Liver (tissue), 9 donors: ENCODE data around the gene HSD3B7. TPM values are rescaled to one million over a fixed set of nuclear protein-coding genes. Genes with fewer than 3 reads are reported as not detected.

Experiments used
- DNase-seq: peaks from one replicate; pipeline ENCODE4 v3.0.0-alpha.2; 2017; ENCODE audit warnings: low spot score
- H3K27ac ChIP-seq, 2 donors: one replicate each; pipeline ENCODE4 v1.7.0; 2013; ENCODE audit warnings: inconsistent platforms in 2 of 2, low read length in 2 of 2, control low read depth in 1 of 2, low read depth in 1 of 2, mild to moderate bottlenecking in 1 of 2
- H3K27me3 ChIP-seq, 4 donors: one replicate each; pipeline versions ENCODE4 v1.6.1 to v1.7.0; 2013; ENCODE audit warnings: low read length in 3 of 4, inconsistent platforms in 1 of 4, mild to moderate bottlenecking in 1 of 4, moderate library complexity in 1 of 4; ENCODE audit not compliant: control insufficient read depth in 4 of 4, insufficient read depth in 4 of 4
- H3K36me3 ChIP-seq, 4 donors: one replicate each; pipeline versions ENCODE4 v1.6.1 to v1.7.0; 2013; ENCODE audit warnings: low read length in 3 of 4, mild to moderate bottlenecking in 3 of 4, low read depth in 1 of 4, moderate library complexity in 1 of 4; ENCODE audit not compliant: control insufficient read depth in 4 of 4, insufficient read depth in 3 of 4
- H3K4me1 ChIP-seq, 4 donors: one replicate each; pipeline versions ENCODE4 v1.6.1 to v1.7.0; 2013; ENCODE audit warnings: low read length in 3 of 4, mild to moderate bottlenecking in 3 of 4, moderate library complexity in 1 of 4; ENCODE audit not compliant: control insufficient read depth in 4 of 4, insufficient read depth in 4 of 4
- H3K4me3 ChIP-seq, 3 donors: one replicate each; pipeline versions ENCODE4 v1.6.1 to v1.7.0; 2013; ENCODE audit warnings: low read length in 3 of 3, control low read depth in 1 of 3, low read depth in 1 of 3, mild to moderate bottlenecking in 1 of 3
- H3K9ac ChIP-seq, 2 donors: one replicate each; pipeline ENCODE4 v1.7.0; 2013; ENCODE audit warnings: low read length in 2 of 2, mild to moderate bottlenecking in 2 of 2, moderate library complexity in 2 of 2, control low read depth in 1 of 2, low read depth in 1 of 2
- H3K9me3 ChIP-seq, 4 donors: one replicate each; pipeline versions ENCODE4 v1.6.1 to v1.7.0; 2013; ENCODE audit warnings: low read length in 3 of 4; ENCODE audit not compliant: control insufficient read depth in 4 of 4
- EGR1 ChIP-seq, 2 donors: IDR thresholded peaks; 2 replicates each; pipeline ENCODE4 v1.6.1; 2016 to 2018; ENCODE audit warnings: antibody characterized with exemption in 2 of 2, low read depth in 2 of 2
- FOXA2 ChIP-seq: IDR thresholded peaks from 2 replicates; pipeline ENCODE4 v1.6.1; 2016; ENCODE audit warnings: antibody characterized with exemption
- GABPA ChIP-seq, 2 donors: IDR thresholded peaks in 1 of 2; conservative IDR thresholded peaks in 1 of 2; 2 replicates each; pipeline ENCODE4 v1.6.1; 2016; ENCODE audit warnings: antibody characterized with exemption in 2 of 2, mild to moderate bottlenecking in 1 of 2, moderate library complexity in 1 of 2
- HNF4A ChIP-seq, 2 donors: conservative IDR thresholded peaks; 2 replicates each; pipeline ENCODE4 v1.6.1; 2016; ENCODE audit warnings: antibody characterized with exemption in 2 of 2, mild to moderate bottlenecking in 2 of 2
- JUND ChIP-seq, 2 donors: IDR thresholded peaks; 2 replicates each; pipeline ENCODE4 v1.6.1; 2016; ENCODE audit warnings: antibody characterized with exemption in 2 of 2
- NR2F2 ChIP-seq: IDR thresholded peaks from 2 replicates; pipeline ENCODE4 v1.6.1; 2016; ENCODE audit warnings: antibody characterized with exemption
- RAD21 ChIP-seq, 2 donors: IDR thresholded peaks; 2 replicates each; pipeline ENCODE4 v1.6.1; 2016; ENCODE audit warnings: antibody characterized with exemption in 2 of 2, mild to moderate bottlenecking in 2 of 2
- RXRA ChIP-seq, 2 donors: IDR thresholded peaks; 2 replicates each; pipeline ENCODE4 v1.6.1; 2017 to 2018; ENCODE audit warnings: antibody characterized with exemption in 2 of 2, mild to moderate bottlenecking in 1 of 2
- TAF1 ChIP-seq: conservative IDR thresholded peaks from 2 replicates; pipeline ENCODE4 v1.6.1; 2016; ENCODE audit warnings: antibody characterized with exemption, mild to moderate bottlenecking
- YY1 ChIP-seq: IDR thresholded peaks from 2 replicates; pipeline ENCODE4 v1.6.1; 2016; ENCODE audit warnings: antibody characterized with exemption, mild to moderate bottlenecking
- WGBS: extraction: QIAGEN DNeasy Blood & Tissue Kit; methylation state at CpG from one replicate; pipeline ENCODE4 v1.1.7; 2013; 5-methylcytosine and 5-hydroxymethylcytosine counted together
- polyA plus RNA-seq, 2 donors: library from polyadenylated mRNA; stranded (reverse) in 1 of 2; unstranded in 1 of 2; fragments of 200-250 nt in 1 of 2; fragments of >200 nt in 1 of 2; fragmentation: Nextera tagmentation in 1 of 2; extraction: Ambion mirVana in 1 of 2; gene quantifications; one replicate each; pipeline versions ENCODE4 v1.2.1 to v1.2.3, GENCODE V29; 2013 to 2015
- total RNA-seq, 2 donors: library from RNA; depleted of rRNA; stranded (reverse); fragments of >200 nt; gene quantifications; one replicate each; pipeline ENCODE4 v1.2.3, GENCODE V29; 2014
- TF ChIP-seq, protein P1 (sequence below): IDR thresholded peaks from 2 replicates; pipeline ENCODE4 v1.6.1; 2016; ENCODE audit warnings: antibody characterized with exemption
- TF ChIP-seq, protein P2 (sequence below): IDR thresholded peaks from 2 replicates; pipeline ENCODE4 v1.6.1; 2016; ENCODE audit warnings: antibody characterized with exemption, mild to moderate bottlenecking
- TF ChIP-seq, protein P3 (sequence below): IDR thresholded peaks from 2 replicates; pipeline ENCODE4 v1.6.1; 2016; ENCODE audit warnings: antibody characterized with exemption
- TF ChIP-seq, protein P4 (sequence below): fragments of 150-350 bp; IDR thresholded peaks from 2 replicates; pipeline ENCODE4 v1.5.1; 2017; ENCODE audit warnings: improper control_type of control experiment, low read depth, low read length; ENCODE audit not compliant: missing input control
- donor health status: healthy.
- donor health status: healthy.
- donor health status: healthy.
- donor health status: healthy.
- donor health status: healthy.

HSD3B7 gene
- total and polyA plus RNA-seq, 4 donors: 23.9 to 93.9 (median 79.4) TPM

DNA sequence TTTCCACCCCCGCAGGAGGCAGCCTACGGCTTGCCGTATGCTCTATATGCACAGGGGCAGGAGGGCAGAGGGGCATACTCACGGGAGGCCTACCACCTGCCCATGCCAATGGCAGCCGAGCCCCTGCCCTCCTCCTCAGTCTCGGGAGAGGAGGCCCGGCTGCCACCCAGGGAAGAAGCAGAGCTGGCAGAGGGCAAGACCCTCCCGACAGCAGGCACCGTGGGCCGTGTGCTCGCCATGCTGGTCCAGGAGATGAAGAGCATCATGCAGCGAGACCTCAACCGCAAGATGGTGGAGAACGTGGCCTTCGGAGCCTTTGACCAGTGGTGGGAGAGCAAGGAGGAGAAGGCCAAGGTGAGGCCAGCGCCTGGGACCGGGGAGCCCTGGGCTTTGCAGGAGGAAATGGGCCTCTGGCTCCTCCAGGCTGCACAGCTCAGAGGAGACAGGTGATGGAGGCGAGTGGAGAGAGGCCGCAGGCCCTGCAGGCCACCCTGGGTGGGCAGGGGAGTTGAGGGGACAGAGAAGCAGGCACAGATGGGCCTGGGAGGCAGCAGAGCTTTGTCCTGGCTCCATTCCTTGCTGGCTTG is 18.9 kb upstream of the HSD3B7 start (continued):
- TF ChIP-seq, protein P1, sequence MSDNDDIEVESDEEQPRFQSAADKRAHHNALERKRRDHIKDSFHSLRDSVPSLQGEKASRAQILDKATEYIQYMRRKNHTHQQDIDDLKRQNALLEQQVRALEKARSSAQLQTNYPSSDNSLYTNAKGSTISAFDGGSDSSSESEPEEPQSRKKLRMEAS: no peak
- TF ChIP-seq YY1 (no peak), TAF1 (no peak), EGR1 (IDR thresholded peaks at IDR 0.05; ENCODE audit: low read depth in 2 of 2) (no peak)

DNA sequence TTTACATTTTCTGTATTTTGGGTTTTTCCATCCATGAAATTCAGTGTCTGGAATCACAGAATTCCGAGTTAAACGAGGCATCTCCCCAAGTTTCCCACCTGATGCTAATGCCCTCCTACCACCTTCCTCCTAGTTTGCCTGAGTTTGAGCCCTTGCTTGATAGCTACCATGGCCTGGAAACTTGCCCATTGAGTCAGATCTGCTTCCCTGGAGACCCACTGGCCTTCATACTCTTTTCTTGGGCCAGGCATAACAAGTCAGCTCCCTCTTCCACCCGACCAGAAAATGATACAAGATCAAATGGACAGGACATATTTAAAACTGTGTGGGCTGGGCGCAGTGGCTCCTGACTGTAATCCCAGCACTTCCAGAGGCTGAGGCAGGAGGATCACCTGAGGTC is 17.2 kb upstream of the HSD3B7 start:
- DNase-seq: no peak
- Histone ChIP-seq H3K4me3 (no peak overlapping the region), H3K9ac (no peak overlapping the region)

DNA sequence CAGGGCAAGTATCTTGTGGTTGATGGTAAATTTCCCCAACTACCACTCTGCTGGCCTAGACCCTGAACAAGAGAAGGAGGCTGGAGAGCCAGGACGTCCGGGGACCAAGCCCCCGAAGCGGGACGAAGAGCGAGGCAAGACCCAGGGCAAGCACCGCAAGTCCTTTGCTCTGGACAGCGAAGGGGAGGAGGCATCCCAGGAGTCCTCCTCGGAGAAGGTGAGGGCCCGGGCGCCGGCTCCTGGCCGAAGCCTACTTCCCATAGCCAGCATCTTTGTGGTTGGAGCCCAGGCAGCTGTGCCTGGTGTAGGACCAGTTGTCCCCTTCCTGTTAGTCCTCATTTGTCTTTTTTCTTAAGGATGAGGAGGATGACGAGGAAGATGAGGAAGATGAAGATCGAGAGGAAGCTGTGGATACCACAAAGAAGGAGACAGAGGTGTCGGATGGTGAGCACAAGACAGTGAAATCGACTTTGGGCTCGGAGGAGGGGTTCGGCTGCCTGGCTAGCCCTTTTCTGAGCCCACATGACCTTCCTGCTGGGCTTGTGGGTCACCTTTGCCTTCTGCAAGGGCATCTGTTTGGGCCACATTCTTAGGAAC is 15.7 kb upstream of the HSD3B7 start:
- DNase-seq: no peak
- Histone ChIP-seq H3K9me3 (no peaks in the 10 kb centered on the region), H3K36me3 (peaks cover 34 to 80% (median 52%) of the 10 kb centered on the region in 4 donors), H3K27ac (no peak overlapping the region), H3K4me3 (no peak overlapping the region), H3K9ac (no peak overlapping the region), H3K4me1 (no peaks in the 10 kb centered on the region), H3K27me3 (no peaks in the 10 kb centered on the region)
- TF ChIP-seq, protein P2, sequence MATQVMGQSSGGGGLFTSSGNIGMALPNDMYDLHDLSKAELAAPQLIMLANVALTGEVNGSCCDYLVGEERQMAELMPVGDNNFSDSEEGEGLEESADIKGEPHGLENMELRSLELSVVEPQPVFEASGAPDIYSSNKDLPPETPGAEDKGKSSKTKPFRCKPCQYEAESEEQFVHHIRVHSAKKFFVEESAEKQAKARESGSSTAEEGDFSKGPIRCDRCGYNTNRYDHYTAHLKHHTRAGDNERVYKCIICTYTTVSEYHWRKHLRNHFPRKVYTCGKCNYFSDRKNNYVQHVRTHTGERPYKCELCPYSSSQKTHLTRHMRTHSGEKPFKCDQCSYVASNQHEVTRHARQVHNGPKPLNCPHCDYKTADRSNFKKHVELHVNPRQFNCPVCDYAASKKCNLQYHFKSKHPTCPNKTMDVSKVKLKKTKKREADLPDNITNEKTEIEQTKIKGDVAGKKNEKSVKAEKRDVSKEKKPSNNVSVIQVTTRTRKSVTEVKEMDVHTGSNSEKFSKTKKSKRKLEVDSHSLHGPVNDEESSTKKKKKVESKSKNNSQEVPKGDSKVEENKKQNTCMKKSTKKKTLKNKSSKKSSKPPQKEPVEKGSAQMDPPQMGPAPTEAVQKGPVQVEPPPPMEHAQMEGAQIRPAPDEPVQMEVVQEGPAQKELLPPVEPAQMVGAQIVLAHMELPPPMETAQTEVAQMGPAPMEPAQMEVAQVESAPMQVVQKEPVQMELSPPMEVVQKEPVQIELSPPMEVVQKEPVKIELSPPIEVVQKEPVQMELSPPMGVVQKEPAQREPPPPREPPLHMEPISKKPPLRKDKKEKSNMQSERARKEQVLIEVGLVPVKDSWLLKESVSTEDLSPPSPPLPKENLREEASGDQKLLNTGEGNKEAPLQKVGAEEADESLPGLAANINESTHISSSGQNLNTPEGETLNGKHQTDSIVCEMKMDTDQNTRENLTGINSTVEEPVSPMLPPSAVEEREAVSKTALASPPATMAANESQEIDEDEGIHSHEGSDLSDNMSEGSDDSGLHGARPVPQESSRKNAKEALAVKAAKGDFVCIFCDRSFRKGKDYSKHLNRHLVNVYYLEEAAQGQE: no peak
- no peak for TF ChIP-seq TAF1
- TF ChIP-seq RAD21 (IDR thresholded peaks at IDR 0.05): no peak
- TF ChIP-seq, protein P1: no peak
- TF ChIP-seq, protein P3, sequence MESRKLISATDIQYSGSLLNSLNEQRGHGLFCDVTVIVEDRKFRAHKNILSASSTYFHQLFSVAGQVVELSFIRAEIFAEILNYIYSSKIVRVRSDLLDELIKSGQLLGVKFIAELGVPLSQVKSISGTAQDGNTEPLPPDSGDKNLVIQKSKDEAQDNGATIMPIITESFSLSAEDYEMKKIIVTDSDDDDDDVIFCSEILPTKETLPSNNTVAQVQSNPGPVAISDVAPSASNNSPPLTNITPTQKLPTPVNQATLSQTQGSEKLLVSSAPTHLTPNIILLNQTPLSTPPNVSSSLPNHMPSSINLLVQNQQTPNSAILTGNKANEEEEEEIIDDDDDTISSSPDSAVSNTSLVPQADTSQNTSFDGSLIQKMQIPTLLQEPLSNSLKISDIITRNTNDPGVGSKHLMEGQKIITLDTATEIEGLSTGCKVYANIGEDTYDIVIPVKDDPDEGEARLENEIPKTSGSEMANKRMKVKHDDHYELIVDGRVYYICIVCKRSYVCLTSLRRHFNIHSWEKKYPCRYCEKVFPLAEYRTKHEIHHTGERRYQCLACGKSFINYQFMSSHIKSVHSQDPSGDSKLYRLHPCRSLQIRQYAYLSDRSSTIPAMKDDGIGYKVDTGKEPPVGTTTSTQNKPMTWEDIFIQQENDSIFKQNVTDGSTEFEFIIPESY: no peak
- no peak for TF ChIP-seq EGR1 (IDR thresholded peaks at IDR 0.05; ENCODE audit: low read depth in 2 of 2)
- no peak for TF ChIP-seq HNF4A (conservative IDR thresholded peaks at IDR 0.05)
- TF ChIP-seq, protein P4, sequence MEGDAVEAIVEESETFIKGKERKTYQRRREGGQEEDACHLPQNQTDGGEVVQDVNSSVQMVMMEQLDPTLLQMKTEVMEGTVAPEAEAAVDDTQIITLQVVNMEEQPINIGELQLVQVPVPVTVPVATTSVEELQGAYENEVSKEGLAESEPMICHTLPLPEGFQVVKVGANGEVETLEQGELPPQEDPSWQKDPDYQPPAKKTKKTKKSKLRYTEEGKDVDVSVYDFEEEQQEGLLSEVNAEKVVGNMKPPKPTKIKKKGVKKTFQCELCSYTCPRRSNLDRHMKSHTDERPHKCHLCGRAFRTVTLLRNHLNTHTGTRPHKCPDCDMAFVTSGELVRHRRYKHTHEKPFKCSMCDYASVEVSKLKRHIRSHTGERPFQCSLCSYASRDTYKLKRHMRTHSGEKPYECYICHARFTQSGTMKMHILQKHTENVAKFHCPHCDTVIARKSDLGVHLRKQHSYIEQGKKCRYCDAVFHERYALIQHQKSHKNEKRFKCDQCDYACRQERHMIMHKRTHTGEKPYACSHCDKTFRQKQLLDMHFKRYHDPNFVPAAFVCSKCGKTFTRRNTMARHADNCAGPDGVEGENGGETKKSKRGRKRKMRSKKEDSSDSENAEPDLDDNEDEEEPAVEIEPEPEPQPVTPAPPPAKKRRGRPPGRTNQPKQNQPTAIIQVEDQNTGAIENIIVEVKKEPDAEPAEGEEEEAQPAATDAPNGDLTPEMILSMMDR: no peak
- TF ChIP-seq FOXA2: no peak
- no peak for TF ChIP-seq GABPA (IDR thresholded peaks at IDR 0.05 in 1 of 2, conservative IDR thresholded peaks at IDR 0.05 in 1 of 2)
- no peak for TF ChIP-seq NR2F2
- TF ChIP-seq RXRA (IDR thresholded peaks at IDR 0.05): no peak
- WGBS: 96% methylated on average over 19 of the region's 19 CpGs

More for the DNA sequence above, 17.2 kb upstream of the HSD3B7 start:
- no peak for TF ChIP-seq HNF4A (conservative IDR thresholded peaks at IDR 0.05)
- TF ChIP-seq EGR1 (IDR thresholded peaks at IDR 0.05; ENCODE audit: low read depth in 2 of 2): no peak
- TF ChIP-seq JUND (IDR thresholded peaks at IDR 0.05): no peak
- WGBS: 96% methylated on average over 4 of the region's 4 CpGs
- Histone ChIP-seq H3K4me1 (no peaks in the 10 kb centered on the region), H3K27me3 (no peaks in the 10 kb centered on the region), H3K9me3 (no peaks in the 10 kb centered on the region), H3K27ac (no peak overlapping the region), H3K36me3 (peaks cover 30 to 77% (median 52%) of the 10 kb centered on the region in 4 donors)
